Activated CD8-positive, alpha-beta memory T cell treated with anti-CD3 and anti-CD28 coated beads, Interleukin-2, amount 50 U/mL, for 24 hours (primary cell): Measurements from ENCODE around the gene MPP1.
A peak's percentile ranks its signal among the peaks of the same experiment; 100 is the strongest.
"Not testable (repeated sequence)": the region's sequence is repeated elsewhere in the genome, so short reads cannot be mapped to it uniquely, and the experiment has no call there.

Source experiments
- DNase-seq: peaks from one replicate; pipeline ENCODE4 v3.0.0-alpha.2; 2020; ENCODE audit errors: extremely low read depth

MPP1 gene

GRCh38 chrX:154804957-154805695, at the start of gene MPP1:
MPP1 (minus strand) TSS chrX:154805485; CDS start chrX:154805373, 112 bp downstream.
- peak; percentile 14 for DNase-seq

- no peak for DNase-seq
Measured at GRCh38 chrX:154850957-154851611, 45.8 kb upstream of the MPP1 start.

DNA sequence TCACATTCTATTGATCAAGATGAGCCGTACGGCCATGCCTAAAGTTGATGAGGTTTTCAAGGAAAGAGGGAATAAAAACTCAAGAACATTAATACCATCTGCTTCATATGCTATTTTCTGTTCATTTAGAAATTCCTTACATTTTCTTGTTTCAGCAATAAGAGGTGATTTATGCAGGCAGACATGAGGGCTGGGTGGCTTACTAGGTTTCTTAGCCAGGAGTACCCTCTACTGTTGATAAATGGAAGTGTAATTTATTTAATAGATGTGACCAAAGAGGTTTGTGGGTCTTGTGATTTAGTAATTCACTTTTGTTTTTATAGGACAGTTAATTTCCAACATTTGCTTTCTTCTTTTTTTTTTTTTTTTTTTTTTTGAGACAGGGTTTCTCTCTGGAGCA, 35.6 kb upstream of the MPP1 start:
- DNase-seq = no peak

DNA sequence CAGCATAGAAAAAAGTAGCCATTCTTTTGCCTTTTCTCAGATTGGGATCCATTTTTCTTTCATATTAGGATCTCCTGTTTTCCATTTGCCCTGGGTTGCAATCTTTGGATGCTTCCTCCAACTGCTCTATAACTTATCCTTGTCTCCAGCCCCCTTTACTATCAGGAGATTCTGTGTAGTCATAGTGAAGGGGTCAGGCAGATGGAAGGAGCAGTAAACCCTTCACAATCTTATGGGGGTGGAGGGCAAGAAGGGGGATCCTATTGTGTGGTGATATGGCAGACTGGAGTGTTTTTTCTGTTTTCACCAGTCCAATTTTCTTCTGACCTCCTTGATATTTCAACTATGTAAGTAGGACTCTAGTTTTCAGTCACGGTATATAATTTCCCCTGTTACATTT, 30.9 kb upstream of the MPP1 start:
- DNase-seq = no peak

DNA sequence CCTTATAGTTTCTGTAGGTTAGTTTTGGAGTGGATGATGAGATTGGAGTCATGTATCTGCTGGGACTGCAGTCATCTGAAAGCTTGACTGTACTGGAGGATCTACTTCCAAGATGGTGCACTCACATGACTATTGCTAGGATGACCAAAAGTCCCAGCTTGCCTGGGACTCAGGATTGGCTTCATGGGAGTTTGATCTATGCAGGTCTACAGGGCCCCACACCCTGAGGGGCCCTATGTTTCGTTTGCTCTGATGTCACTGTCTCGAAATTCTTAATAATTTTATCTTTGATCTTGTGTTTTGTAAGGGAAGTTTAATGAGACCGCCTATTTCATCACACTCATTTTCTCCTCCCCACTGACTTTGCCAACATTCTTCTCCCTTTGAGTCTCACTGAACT, 29.3 kb upstream of the MPP1 start, which contains the start of gene SMIM9:
Gene SMIM9 (minus strand): TSS at position 101 of the 400 bp plus-strand sequence. CDS start 3,806 bp downstream, outside the sequence.
- no peak for DNase-seq

GRCh38 chrX:154833746-154834274, 28.5 kb upstream of the MPP1 start:
- DNase-seq = no peak

GRCh38 chrX:154829926-154830442, 24.7 kb upstream of the MPP1 start:
- no peak for DNase-seq

GRCh38 chrX:154829134-154829533, 23.8 kb upstream of the MPP1 start:
- DNase-seq = no peak

DNA sequence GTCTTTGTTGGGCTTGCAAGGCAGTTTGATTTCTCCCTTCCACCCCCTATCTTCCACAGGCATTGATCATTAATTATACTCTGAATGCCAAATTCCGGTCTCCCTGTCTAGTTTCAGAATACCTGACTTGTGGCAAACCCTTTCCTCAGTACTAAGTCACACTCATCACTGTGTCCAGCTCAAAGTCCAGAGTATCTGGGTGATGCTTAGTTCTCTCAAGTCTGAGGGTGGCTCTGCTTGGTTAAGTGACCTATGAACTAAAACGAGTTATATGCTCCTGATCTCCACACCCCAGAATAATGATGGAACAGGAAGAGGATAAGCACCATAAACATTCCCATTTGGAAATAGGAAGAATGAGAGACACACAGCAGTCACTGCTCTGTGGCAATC, 22.7 kb upstream of the MPP1 start:
- no peak for DNase-seq

DNA sequence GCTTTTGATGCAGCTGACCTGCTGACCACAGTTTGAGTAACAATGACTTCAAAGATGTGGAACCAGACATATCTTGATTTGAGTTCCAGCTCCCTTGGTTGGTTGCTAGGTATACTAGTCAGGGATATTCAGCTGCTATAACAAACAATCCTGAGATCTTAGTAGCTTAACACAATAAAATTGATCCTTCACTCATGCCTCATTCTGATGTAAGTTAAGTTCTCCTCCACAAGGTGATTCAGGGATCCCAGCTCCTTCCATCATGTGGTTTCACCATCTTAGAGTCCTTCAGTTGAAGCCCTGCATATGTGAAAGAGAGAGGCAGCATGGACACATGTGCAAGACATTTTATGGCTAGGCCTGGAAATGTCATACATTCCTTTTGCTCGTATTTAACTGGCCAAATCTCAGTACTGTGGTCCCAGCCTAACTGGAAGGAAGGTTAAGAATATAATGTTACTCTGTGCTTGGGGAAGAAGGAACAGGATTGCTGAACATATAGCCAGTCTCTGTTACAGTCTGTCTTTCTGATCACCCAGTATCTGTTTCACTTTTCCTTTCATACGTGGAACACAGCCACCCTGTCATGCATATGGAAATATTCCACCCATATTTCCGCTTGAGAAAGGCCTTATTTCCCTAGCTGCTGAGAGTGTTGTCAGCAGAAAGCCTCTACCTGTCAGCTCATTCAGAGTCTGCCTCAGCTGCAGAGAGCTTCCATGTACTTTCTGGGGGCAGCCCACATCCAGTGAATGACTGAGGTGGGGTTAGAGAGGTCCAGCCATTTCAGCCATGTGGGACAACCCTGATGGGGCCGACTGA, 22.1 kb upstream of the MPP1 start:
- DNase-seq = no peak

GRCh38 chrX:154825586-154825985, 20.3 kb upstream of the MPP1 start:
- not testable (repeated sequence) for DNase-seq

DNA sequence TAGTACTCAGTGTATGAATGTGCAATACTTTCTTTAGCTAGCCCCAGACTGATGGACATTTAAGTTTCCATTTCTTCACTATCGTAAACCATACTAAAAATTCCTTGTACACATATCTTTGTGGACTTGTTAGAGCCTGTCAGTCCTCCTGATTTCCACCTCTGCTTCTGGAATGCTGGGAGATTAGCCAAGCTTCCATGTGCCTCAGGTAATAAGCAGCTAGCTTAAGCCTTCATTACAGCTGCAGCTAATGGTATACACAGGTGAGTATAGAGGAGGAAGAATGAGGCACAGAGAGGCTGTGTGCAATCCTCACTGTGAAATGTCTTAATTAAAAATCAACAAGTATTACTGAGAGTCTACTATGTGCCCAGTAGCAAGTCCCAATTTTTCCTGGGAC, 19.4 kb upstream of the MPP1 start:
- no peak for DNase-seq

DNA sequence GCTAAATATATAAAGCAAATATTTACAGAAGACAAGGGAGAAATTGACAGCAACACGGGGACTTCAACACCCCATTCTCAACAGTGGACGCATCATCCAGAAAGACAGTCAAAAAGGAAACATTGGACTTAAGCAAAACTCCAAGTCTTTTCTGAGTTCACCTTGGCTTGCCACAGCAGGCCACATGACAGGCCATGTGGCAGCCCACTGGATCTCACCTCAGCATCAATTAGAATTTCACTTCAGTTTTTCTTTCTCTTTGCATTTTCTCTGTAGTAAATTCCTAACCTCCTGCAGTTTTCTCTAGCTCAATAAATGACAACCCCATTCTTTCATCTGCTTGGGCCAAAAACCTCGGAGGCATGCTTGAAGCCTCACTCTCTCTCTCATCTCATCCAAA, 16.7 kb upstream of the MPP1 start:
- DNase-seq = no peak

DNA sequence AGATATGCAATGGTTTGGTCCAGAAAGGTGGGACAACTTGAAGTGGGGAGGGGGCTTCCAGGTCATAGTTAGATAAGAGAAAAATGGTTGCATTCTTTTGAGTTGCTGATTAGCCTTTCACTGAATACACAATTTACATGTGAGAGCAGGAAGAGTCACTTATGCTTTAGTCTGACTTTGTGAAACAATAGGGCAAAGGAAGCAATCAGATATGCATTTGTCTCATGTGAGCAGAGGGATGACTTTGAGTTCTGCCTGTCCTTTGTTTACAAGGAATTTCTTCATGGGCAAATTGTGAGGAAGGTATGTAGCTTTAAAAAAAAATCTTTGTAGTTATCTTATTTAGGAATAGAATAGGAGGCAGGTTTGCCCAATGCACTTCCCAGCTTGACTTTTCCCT, 16.2 kb upstream of the MPP1 start:
- no peak for DNase-seq

DNA sequence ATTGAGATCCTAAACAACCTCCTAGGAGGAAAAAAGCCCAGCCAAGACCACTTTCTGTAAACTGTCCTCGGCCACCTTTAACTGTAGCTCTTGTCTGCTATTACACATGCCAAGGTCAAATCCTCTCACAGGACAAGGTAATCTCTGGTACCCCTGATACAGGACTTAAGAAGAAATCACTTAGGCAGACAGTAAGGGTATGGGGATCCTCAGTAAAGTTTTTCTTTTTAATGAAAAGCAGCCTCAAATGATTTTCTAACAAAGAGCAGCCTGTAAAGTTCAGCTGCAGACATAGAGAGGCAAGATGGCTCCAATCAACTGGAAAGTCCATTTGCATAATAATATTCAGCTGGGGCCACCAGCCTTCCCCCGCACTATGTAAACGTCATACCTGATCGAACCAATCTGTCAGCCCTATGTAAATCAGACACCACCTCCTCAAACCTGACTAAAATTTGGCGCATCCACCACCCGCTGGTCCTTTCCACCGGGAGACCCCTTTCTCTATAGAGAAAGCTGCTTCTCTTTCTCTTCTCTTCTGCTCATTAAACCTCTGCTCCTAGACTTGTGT, 14.6 kb upstream of the MPP1 start:
- no peak for DNase-seq

DNA sequence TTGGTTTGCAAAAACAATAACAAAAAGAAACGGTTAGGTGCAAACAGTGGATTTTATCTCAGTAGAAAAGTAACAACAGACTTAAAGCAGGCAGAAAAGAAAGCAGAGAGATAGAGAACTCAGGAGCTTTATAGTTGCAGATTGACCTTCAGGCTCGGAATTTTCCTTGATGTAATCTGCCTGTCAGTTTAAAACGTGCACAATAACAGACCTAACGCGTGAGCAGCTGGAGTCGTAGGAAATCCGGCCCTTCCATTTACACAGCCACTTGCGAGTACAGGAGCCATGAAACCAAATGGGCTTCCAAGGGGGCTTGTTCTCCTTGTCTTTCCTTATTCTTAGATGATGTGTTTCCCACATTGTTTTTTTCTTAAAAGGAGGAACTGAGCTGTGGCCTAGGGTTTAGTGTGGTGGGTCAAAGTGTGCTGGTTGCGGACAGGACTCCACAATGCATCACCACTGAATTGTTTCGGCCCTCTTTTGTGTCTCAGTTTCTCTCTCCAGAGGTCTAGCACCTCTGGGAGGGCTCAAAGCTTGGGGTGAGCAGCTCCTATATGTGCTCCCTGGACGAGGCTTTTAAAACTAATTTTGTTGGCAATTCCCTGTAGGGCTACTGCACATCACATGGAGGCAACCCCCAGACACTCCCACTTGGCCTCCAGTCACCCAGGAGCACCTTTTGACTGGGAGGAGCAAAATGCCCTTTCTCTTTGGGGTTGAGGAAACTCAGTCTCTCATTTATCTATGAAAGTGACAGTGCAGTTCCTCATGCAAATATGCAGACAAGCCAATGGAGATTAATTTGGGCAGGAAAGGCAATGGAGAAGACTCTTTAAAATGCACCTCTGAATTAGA, 13.9 kb upstream of the MPP1 start:
- no peak for DNase-seq

- DNase-seq = not testable (repeated sequence)
Measured at GRCh38 chrX:154817048-154817618, 11.8 kb upstream of the MPP1 start.

- DNase-seq = not testable (repeated sequence)
Measured at GRCh38 chrX:154816326-154816898, 11.1 kb upstream of the MPP1 start.

- DNase-seq = no peak
Measured at GRCh38 chrX:154815274-154815818, 10.1 kb upstream of the MPP1 start.

DNA sequence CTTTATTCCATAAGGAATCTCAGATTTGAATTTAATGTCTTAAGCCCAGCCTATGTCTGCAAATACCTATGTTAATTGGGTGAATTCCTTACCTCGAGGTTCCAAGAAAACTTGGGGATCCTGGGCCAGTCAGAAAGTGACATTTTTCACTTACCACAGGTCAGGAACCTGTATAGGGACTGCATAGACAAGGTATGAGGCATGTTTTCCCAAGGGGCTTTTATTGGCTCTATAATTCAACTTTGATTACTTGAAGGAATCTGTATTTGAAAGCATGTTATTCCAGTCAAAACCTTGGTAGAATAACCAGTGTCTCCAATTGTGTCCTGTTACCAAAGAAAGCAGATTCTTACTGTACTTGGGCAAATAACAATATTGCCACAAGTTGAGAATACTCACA, 8.5 kb upstream of the MPP1 start:
- no peak for DNase-seq
